ENCODE results near the gene VPS39. TPM values are rescaled to one million over a fixed set of nuclear protein-coding genes. Genes with fewer than 3 reads are reported as not detected.

The VPS39 gene
- total and polyA plus RNA-seq, 2 of the 13 experiments (the other 11 are each of a cell fraction or from before 2014, with no cell fraction given): 22.9 to 32.0 TPM

DNA sequence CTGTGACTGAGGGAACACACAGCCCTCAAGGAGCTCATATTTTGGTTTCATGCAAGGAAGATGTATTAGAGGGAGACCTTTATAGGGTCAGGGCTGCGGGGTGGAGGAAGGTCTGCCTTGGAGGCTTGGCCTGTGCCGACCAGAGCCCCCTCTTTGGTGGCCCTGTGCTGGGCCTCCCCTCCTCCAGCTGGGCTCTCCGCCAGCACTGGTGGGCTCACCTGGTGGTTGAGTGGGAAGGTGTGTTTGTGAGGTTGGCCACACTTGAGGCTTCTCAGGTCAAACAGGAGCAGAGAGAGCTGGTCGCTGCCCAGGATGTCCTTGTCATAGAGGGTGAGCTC lies 54.3 kb downstream of the VPS39 start (continued):
- TF ChIP-seq MEIS2 (CRISPR knock-in tag; IDR thresholded peaks at IDR 0.05) (no peak), ZNF253 (CRISPR knock-in tag; IDR thresholded peaks at IDR 0.05; ENCODE audit: borderline replicate concordance) (no peak), TEAD3 (CRISPR knock-in tag; optimal IDR thresholded peaks at IDR 0.05; ENCODE audit: borderline replicate concordance) (no peak), PHF20 (CRISPR knock-in tag; IDR thresholded peaks at IDR 0.05) (no peak), HOXA3 (CRISPR knock-in tag; IDR thresholded peaks at IDR 0.05) (no peak), PRMT3 (CRISPR knock-in tag; IDR thresholded peaks at IDR 0.05; ENCODE audit: borderline replicate concordance, low read depth) (no peak), ZNF484 (CRISPR knock-in tag; IDR thresholded peaks at IDR 0.05; ENCODE audit: borderline replicate concordance, low read depth) (no peak)

DNA sequence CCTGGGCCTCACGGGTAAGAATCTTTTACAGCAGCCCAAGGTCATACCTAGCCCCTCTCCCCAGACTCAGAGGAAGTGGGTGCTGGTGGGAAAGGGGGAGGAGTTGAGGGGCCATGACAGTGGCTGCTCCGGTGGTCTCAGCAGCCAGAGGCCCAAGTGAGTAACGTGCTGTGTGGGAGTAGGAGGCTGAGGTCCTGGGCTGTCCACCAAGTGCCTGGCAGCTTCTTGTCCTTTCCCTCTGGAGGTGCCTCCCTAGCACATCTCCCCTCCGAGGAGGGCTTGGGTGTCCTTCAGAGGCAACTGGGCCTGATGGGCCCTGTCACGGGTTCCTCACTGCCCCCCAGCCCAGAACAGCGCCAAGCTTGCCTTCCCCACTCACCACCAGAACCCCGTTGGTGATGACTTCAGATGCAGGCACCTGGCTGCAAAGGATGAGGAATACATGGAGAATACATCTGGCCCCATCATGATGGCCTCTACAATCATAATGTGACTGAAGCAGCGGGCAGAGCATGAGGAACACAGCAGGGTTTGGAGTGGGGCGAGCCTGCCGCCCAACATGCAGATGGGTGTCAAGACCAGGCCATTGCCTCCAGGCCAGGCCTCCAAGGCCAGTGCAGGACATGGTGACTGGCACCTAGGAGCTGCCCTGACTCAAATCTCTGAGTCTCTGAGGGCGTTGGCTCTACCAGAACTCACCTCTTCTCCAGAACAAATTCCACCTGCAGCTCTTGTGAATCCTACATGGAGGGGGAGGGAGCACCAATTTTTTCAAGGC lies 55.0 kb downstream of the VPS39 start:
- intact Hi-C loops (cut with micrococcal nuclease; ENCODE audit: unreplicated experiment): no loop called here

More for the DNA sequence above, 55.0 kb downstream of the VPS39 start:
- H3K36me3 ChIP-seq (replicated peaks in 1 of 2; ENCODE audit: control insufficient read depth in 1 of 2, insufficient read depth in 2 of 2, low read length in 2 of 2): no peaks in the 10 kb centered on the region
- H3K27ac ChIP-seq (ENCODE audit: extremely low read length, insufficient read depth, low read length): no peak overlapping the region
- in situ Hi-C loops (cut with HindIII; ENCODE audit: extremely low pct_ligation_motif_present, low pct_unique_long_range_greater_than_20kb): no loop called here
- FAIRE-seq: no peak
- WGBS (ENCODE audit: low lambda C conversion rate): 40% methylated on average over 6 of the region's 11 CpGs
- TF ChIP-seq, protein P1, sequence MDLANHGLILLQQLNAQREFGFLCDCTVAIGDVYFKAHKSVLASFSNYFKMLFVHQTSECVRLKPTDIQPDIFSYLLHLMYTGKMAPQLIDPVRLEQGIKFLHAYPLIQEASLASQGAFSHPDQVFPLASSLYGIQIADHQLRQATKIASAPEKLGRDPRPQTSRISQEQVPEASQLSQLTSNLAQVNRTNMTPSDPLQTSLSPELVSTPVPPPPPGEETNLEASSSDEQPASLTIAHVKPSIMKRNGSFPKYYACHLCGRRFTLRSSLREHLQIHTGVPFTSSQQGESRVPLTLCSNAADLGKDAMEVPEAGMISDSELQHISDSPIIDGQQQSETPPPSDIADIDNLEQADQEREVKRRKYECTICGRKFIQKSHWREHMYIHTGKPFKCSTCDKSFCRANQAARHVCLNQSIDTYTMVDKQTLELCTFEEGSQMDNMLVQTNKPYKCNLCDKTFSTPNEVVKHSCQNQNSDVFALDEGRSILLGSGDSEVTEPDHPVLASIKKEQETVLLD (CRISPR knock-in tag; IDR thresholded peaks at IDR 0.05; ENCODE audit: low read depth): no peak
- TF ChIP-seq NFKB2 (CRISPR knock-in tag; IDR thresholded peaks at IDR 0.05; ENCODE audit: borderline replicate concordance) (no peak), ZBTB1 (CRISPR knock-in tag; IDR thresholded peaks at IDR 0.05; ENCODE audit: borderline replicate concordance) (no peak), MED1 (CRISPR knock-in tag; IDR thresholded peaks at IDR 0.05) (no peak), MIER3 (CRISPR knock-in tag; IDR thresholded peaks at IDR 0.05; ENCODE audit: borderline replicate concordance) (no peak), FOXC1 (CRISPR knock-in tag; IDR thresholded peaks at IDR 0.05; ENCODE audit: borderline replicate concordance) (no peak)
- TF ChIP-seq, protein P2, sequence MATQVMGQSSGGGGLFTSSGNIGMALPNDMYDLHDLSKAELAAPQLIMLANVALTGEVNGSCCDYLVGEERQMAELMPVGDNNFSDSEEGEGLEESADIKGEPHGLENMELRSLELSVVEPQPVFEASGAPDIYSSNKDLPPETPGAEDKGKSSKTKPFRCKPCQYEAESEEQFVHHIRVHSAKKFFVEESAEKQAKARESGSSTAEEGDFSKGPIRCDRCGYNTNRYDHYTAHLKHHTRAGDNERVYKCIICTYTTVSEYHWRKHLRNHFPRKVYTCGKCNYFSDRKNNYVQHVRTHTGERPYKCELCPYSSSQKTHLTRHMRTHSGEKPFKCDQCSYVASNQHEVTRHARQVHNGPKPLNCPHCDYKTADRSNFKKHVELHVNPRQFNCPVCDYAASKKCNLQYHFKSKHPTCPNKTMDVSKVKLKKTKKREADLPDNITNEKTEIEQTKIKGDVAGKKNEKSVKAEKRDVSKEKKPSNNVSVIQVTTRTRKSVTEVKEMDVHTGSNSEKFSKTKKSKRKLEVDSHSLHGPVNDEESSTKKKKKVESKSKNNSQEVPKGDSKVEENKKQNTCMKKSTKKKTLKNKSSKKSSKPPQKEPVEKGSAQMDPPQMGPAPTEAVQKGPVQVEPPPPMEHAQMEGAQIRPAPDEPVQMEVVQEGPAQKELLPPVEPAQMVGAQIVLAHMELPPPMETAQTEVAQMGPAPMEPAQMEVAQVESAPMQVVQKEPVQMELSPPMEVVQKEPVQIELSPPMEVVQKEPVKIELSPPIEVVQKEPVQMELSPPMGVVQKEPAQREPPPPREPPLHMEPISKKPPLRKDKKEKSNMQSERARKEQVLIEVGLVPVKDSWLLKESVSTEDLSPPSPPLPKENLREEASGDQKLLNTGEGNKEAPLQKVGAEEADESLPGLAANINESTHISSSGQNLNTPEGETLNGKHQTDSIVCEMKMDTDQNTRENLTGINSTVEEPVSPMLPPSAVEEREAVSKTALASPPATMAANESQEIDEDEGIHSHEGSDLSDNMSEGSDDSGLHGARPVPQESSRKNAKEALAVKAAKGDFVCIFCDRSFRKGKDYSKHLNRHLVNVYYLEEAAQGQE (IDR thresholded peaks at IDR 0.05; ENCODE audit: borderline replicate concordance in 1 of 2, low read depth in 1 of 2, low read length in 2 of 2): no peak
- TF ChIP-seq, protein P3, sequence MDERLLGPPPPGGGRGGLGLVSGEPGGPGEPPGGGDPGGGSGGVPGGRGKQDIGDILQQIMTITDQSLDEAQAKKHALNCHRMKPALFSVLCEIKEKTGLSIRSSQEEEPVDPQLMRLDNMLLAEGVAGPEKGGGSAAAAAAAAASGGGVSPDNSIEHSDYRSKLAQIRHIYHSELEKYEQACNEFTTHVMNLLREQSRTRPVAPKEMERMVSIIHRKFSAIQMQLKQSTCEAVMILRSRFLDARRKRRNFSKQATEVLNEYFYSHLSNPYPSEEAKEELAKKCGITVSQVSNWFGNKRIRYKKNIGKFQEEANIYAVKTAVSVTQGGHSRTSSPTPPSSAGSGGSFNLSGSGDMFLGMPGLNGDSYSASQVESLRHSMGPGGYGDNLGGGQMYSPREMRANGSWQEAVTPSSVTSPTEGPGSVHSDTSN (CRISPR knock-in tag; IDR thresholded peaks at IDR 0.05): no peak
- no TSS peak for BruUV-seq (replicated peaks)
- no peaks in the 10 kb centered on the region for H4K20me1 ChIP-seq (ENCODE audit: insufficient read depth, low read length)
- H3K27me3 ChIP-seq (ENCODE audit: control insufficient read depth in 1 of 2, insufficient read depth in 2 of 2, low read length in 2 of 2): peaks cover 1 to 19% of the 10 kb centered on the region in 2 experiments; a peak in 4 of 5 replicates
- H3K4me2 ChIP-seq (ENCODE audit: low read depth, low read length): no peak overlapping the region
- H3K9ac ChIP-seq (ENCODE audit: insufficient read depth, low read depth, low read length): no peak overlapping the region
- H2AFZ ChIP-seq (ENCODE audit: low read length): no peak overlapping the region
- H3K79me2 ChIP-seq (ENCODE audit: insufficient read depth, low read length): no peaks in the 10 kb centered on the region
- H3K4me1 ChIP-seq (ENCODE audit: insufficient read depth, low read length): peaks cover 65% of the 10 kb centered on the region
- DNase-seq (ENCODE audit: low spot score): no peak
- H3K9me3 ChIP-seq (ENCODE audit: low read length): no peaks in the 10 kb centered on the region
- ATAC-seq: no peak
- H3K4me3 ChIP-seq (replicated peaks in 1 of 3; ENCODE audit: insufficient read depth in 1 of 3, low read depth in 2 of 3, low read length in 3 of 3): no peak overlapping the region
- ChIA-PET POLR2A (no interaction called here), CTCF (ENCODE audit: low intra/inter-chr PET ratio, low total read pairs) (no interaction called here)

Data from HepG2 (cell line).